Left renal cortex interstitium (tissue), 4 donors: ENCODE measurements around the gene GABRG3. TPM values are rescaled to one million over a fixed set of nuclear protein-coding genes. Genes with fewer than 3 reads are reported as not detected.

Source experiments
- DNase-seq, 4 donors: peaks; one replicate each; pipeline ENCODE4 v3.0.0-alpha.2; 2013; ENCODE audit warnings: low read depth in 4 of 4, low spot score in 2 of 4, missing footprints in 1 of 4
- polyA plus RNA-seq, 4 donors: library from polyadenylated mRNA; unstranded; fragments of 120-200 nt; gene quantifications; one replicate each; pipeline ENCODE4 v1.2.1, GENCODE V29; 2013; ENCODE audit not compliant: insufficient read length in 4 of 4

The GABRG3 gene
- polyA plus RNA-seq, 4 donors = 1.3 to 2.0 (median 1.7) TPM

DNA sequence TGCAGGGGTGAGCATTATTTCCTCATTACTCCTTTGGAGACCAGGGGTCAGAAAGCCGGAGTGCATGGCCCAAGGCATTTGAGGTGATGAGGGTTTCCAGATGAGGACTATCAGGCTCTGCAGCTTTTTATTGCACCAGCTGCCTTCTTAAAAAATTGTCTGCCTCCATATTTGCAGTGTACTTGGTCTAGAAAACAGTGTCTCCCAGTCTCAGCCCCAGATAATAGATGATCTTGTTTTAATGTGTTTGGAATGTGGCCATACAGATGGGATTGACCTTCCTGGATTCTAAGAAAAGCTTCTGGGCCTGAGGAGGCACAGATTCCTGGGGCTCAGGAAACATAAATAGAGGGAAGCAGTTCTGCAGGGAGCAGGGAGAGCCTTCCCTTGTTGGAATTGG lies 123.3 kb downstream of the GABRG3 start:
- DNase-seq = peak in 2 of 4 donors; percentile 24

DNA sequence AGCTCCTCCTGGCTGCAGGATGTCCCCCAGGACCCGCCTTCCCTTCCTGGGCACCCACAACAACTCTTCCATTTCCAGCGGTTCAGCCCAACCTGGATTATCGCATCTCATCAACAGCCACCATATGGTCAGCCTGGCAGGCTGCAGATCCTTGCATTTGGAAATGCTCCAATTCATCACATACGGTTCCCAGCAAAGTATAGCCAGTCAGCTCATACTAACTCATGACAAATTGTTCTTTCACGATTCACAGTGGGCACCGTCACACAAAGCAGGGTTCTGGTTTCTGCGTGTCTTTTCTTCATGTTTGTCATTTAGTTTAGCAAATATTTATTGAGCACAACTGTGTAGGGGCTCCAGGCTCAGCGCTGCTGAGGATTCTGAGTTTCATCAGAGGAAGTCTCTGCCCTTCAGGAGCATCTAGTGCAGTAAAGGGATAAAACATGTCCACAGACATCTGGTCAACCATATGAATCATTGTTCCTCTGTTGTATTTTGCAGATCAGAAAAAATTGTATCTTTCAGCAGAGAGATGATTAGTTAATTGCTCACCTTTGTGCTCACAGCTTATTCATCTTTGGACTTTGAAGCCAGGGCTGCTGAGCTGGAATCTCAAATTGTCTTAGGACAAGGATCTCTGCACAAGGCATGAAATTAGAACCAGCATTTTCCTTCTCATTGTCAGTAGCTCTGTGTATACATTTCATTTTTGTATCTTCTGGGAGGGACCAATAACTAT lies 125.1 kb downstream of the GABRG3 start:
- DNase-seq = no peak

DNA sequence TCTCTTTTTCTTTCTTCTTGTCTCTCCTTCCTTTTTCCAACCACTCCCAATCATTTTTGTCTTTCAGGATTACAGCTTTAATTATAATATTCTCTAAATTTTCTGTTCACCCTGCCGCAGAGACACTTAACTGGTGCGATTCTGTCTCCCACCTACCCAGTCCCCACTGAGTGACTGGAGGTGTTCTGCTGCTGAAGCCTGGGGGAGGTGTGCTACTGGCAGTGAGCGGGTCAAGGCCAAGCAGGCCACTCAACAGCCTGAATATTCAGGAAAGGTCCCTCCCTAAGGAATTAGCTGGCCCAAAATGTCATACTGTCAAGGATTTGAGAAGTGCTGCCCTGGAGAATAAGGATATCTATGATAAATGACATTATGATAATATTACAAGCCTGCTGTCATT lies 126.5 kb downstream of the GABRG3 start:
- DNase-seq = no peak

GRCh38 chr15:27101982-27102381 lies 131.0 kb downstream of the GABRG3 start:
- DNase-seq = no peak

- no peak for DNase-seq
These were observed 140.3 kb downstream of the GABRG3 start for GRCh38 chr15:27111323-27111722.

GRCh38 chr15:27114473-27114872 lies 143.5 kb downstream of the GABRG3 start:
- DNase-seq = no peak

- DNase-seq = no peak
These were observed 148.8 kb downstream of the GABRG3 start for GRCh38 chr15:27119695-27120266.

- DNase-seq = no peak
These were observed 150.7 kb downstream of the GABRG3 start for GRCh38 chr15:27121672-27122071.

DNA sequence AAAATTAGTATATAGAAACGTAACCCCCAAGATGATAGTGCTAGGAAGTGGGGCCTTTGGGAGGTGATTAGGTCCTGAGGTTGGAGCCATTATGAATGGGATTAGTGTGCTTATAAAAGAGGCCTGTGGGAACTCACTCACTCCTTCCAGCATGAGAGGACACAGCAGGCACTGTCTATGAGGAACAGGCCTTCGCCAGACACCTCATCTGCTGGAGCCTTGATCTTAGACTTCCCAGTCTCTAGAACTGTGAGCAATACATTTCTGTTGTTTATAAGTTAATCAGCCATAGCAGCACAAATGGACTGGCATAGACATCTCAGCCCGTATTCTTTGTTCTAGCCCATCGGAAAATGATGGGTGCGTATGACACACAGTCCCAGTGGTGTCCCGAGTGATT lies 152.3 kb downstream of the GABRG3 start:
- no peak for DNase-seq

GRCh38 chr15:27123808-27124207 lies 152.8 kb downstream of the GABRG3 start:
- no peak for DNase-seq

DNA sequence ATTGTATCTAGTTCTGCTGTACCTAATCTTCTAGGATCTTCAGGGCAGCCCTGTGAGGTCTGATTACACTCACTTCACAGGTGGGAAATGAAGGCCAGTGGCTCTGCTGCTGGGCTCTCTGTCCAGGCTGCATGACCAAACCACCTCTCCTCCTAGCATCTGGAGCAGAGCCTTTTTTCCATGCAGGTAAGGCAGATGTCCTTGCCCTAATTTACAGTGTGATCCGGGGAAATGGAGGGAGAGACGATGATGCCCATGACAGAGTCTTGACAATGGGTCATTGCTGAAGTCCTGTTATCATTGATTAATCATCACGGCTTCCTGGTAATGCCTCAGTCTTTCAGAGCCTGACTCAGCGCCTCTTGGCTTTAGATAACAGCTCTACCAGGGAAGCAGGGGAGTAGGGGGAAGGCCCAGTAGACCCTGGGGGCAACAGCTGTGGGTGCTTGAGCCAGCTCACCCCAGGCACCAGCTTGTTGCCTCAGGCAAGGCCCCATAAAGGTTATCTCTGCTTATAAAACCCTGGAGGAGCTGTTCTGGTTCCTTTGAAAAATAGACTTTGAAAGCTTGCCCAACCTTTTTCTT lies 153.4 kb downstream of the GABRG3 start:
- DNase-seq = no peak

GRCh38 chr15:27125185-27125584 lies 154.2 kb downstream of the GABRG3 start:
- DNase-seq = no peak

DNA sequence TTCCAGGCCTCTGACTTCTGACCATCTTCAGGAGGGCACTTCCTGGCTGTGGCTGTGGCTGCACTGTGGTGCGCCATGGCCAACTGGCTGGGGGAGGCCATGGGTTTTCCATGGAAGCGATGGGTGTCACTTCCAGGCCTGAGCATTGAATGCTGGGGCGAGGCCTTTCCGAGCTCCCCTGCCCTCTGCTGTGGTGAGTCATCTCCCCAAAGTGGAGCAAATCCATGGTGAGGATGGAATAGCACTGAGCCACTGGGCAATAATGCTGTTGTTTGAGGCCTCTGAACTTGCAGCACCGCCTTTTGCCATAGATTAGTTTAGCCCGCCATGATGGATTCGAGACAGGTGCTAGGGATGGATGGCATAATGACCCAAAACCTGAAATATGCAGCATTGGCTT lies 155.5 kb downstream of the GABRG3 start:
- no peak for DNase-seq

GRCh38 chr15:27127815-27128570 lies 157.0 kb downstream of the GABRG3 start:
- DNase-seq = no peak

GRCh38 chr15:27133249-27133648 lies 162.3 kb downstream of the GABRG3 start:
- DNase-seq = no peak

GRCh38 chr15:27134481-27134880 lies 163.5 kb downstream of the GABRG3 start:
- no peak for DNase-seq

GRCh38 chr15:27135151-27135550 lies 164.2 kb downstream of the GABRG3 start:
- no peak for DNase-seq

DNA sequence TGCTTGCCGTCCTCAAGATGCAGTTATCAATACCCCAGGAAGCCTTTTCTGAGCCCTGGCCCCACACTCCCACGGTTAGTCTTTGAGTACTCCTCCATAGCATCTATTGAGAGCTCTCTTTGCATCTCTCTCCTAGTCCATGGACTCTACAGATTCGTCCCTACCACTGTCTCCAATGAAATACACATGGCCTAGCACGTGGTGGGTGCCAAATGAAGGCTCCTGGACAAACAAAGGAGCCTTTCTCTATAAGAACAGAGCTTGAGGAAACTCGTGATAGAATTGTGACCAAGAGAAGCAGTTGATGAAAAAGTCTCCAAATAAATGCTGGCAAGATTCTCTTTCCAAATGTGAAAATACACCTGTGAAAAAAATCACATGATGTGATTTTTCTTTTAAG lies 166.1 kb downstream of the GABRG3 start:
- DNase-seq = no peak

DNA sequence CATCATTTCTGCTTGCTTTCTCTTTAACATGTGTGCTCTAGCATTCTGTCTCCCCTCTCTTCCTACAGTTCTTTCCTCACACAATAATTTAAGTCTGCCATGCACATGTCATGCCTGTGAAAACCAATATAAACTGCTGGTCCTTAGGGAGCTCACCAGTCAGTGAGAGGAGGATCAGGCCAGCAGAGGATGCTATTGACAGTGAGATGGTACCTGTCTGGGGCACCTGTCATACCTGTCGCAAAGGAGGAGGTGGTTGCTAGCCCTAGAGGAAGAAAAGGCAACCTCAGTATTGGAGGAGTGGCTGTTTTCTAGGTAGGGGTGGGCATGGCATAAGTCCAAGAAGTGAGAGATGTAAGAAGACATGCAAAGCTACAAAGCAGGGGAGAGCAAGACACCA lies 194.6 kb downstream of the GABRG3 start:
- no peak for DNase-seq

DNA sequence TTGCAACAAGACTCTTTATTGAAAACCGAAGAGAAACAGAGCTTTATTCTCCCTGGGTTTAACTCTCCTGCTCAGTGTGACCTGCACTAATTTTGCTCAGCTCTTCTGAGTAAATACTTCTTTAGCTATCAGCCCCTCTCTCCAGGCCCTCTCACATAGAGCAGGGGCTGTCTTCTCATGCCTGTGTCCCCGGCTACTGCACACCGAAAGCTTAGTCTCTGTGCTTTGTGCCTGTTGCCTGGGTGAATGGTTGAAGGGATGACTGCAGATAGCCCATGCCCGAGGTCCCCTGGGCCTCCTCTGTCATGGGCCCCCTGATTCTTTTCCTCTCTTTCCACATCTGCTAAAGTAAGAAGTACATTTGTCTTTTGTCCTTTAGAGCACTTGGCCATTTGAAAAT lies 195.9 kb downstream of the GABRG3 start:
- DNase-seq = no peak

DNA sequence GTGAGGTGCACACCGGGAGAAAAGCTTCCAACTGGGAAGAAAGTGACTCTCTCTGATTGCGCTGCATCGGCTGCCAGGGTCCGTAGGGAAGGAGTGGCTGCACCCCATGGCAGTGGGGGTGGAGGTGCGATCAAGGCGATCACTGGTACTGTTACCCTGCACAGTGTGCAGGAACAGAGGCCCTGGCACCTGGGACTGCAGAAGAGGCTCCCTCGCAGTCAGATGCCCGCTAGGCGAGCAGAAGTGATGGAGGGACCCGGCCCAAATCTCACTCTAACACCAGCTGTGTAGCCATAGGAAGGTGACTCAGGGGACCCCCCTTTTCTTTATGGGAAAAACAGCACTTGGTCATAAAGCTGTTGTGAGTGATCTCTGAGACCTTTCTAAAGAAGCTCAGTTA lies 196.8 kb downstream of the GABRG3 start:
- DNase-seq = no peak
